Activated naive CD8-positive, alpha-beta T cell treated with anti-CD3 and anti-CD28 coated beads for 36 hours (primary cell): ENCODE results near the gene ATP1A3. TPM values are rescaled to one million over a fixed set of nuclear protein-coding genes. Genes with fewer than 3 reads are reported as not detected.
"Not testable (repeated sequence)": the region's sequence is repeated elsewhere in the genome, so short reads cannot be mapped to it uniquely, and the experiment has no call there.

Source experiments
- DNase-seq: peaks from one replicate; pipeline ENCODE4 v3.0.0; 2021
- H3K27ac Mint-ChIP-seq: one replicate; pipeline ENCODE4 v1.8.0; 2022; ENCODE audit warnings: mild to moderate bottlenecking, moderate library complexity, mixed read lengths
- H3K27me3 Mint-ChIP-seq: one replicate; pipeline ENCODE4 v1.8.0; 2022; ENCODE audit warnings: mild to moderate bottlenecking, mixed read lengths
- H3K36me3 Mint-ChIP-seq: one replicate; pipeline ENCODE4 v1.8.0; 2021; ENCODE audit warnings: mild to moderate bottlenecking, mixed read lengths
- H3K4me1 Mint-ChIP-seq: one replicate; pipeline ENCODE4 v1.8.0; 2021; ENCODE audit warnings: mixed read lengths
- H3K4me3 Mint-ChIP-seq: one replicate; pipeline ENCODE4 v1.8.0; 2022; ENCODE audit warnings: mild to moderate bottlenecking, moderate library complexity, mixed read lengths
- H3K9me3 Mint-ChIP-seq: one replicate; pipeline ENCODE4 v1.8.0; 2022; ENCODE audit warnings: mixed read lengths
- total RNA-seq, 2 experiments: library from RNA; stranded (reverse); gene quantifications; one replicate each; pipeline ENCODE4 v1.2.3, GENCODE V29; 2021

Gene ATP1A3
- total RNA-seq, 2 experiments from 2014 or later = 4.3 to 4.8 TPM

DNA sequence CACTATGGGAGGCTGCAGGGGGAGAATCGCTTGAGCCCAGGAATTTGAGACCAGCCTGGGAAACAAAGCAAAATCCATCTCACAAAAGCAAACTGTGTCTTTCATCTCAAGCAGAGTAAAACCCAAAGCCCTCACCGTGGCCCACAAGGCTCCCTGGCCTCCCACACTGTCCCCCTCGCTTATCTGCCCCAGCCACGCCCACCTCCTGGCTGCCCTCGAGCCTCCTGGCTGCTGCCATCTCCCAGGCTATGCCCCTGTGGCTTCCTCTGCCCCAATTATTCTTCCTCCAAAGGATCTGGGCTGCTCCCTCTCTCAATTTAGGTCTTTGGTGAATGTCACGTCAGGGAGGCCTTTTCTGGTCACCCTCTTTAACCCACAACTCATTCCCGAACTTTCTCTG lies 38.5 kb downstream of the ATP1A3 start:
- Mint-ChIP-seq H3K4me3 (no peak overlapping the region), H3K4me1 (peaks cover 23% of the 10 kb centered on the region), H3K9me3 (no peaks in the 10 kb centered on the region), H3K27ac (no peak overlapping the region), H3K27me3 (no peaks in the 10 kb centered on the region), H3K36me3 (no peaks in the 10 kb centered on the region)
- no peak for DNase-seq

DNA sequence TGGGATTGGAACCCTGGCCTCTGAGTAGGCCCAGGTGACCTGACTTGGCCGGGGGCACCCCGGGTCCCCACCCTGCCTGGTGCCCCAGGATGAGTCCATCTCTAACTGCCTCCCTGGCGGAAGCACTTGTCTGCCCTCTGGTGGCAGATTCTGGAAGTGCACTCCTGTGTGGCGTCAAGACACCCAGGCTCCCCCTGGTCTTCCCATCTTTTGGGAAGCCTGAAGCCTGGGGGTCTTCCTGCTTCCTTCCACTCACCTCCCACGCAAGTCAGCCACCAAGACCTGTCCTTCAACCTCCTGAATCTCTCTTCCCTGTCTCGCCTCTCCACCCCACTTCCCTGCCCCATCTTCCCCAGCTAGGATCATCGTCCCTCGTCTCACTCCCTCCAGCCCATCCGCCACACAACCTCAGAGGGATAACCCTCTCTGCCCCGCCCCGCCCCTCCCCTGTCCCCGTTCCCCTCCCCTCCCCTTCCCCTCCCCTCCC lies 42.3 kb downstream of the ATP1A3 start:
- Mint-ChIP-seq H3K27ac (peak overlapping the region; percentile 16), H3K27me3 (no peaks in the 10 kb centered on the region), H3K9me3 (no peaks in the 10 kb centered on the region), H3K4me3 (no peak overlapping the region), H3K4me1 (peaks cover 20% of the 10 kb centered on the region), H3K36me3 (no peaks in the 10 kb centered on the region)
- peak; percentile 83 for DNase-seq

- peak overlapping the region; percentile 84 for H3K27ac Mint-ChIP-seq
- no peaks in the 10 kb centered on the region for H3K9me3 Mint-ChIP-seq
- H3K36me3 Mint-ChIP-seq = no peaks in the 10 kb centered on the region
- H3K4me1 Mint-ChIP-seq = peaks cover 48% of the 10 kb centered on the region
- H3K27me3 Mint-ChIP-seq = no peaks in the 10 kb centered on the region
- DNase-seq = no peak
- H3K4me3 Mint-ChIP-seq = no peak overlapping the region
These were observed 46.9 kb downstream of the ATP1A3 start for GRCh38 chr19:41947091-41947490.

DNA sequence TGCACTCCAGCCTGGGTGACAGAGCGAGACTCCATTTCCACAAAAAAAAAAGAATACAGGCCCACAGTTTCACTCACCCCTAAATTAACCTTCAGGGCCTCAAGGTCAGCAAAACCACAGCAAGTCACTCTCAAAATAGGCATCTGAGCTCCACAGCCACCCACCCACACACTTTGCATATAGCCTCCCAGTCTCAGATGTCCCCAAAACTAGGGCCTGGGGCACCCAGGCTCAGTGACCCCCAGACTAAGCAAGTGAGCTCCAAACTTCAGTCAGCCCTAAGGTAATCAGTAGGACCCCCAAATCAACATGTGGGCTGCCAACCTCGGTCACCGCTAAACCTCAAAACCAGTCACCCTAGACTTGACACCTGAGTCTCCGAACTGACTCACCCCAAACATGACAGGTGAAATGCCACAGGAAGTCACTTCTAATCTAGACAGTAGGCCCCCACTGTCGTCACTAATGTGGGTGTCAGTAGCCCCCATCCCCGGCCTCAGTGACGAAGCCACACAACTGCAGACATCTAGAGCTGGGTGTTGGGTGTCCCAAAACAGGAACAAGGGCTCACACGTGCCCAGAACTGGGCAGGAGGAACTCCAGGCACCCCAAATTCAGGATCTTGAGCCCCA lies 48.8 kb downstream of the ATP1A3 start:
- Mint-ChIP-seq H3K4me3 (peak overlapping the region; percentile 55), H3K27ac (peak overlapping the region; percentile 94), H3K9me3 (no peaks in the 10 kb centered on the region), H3K4me1 (peaks cover 48% of the 10 kb centered on the region), H3K36me3 (no peaks in the 10 kb centered on the region), H3K27me3 (peaks cover 5% of the 10 kb centered on the region)
- DNase-seq = peak; percentile 89

DNA sequence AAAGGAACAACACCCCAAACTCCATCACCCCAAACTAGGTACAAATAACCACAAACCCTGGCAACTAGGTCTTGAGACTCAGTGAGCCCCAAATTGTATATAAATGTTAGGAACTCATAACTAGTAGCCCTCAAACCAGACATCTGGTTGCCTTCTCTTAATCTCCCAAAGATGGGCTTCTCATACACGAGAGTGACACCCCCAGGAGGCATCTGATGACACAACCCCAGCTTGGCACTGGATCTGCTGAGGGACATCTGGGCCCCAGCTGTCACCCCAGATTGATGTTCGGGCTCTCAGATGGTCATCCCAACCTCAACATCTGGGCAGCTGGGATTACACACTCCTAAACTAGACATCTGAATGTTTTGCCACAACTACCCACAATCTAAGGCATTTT lies 49.7 kb downstream of the ATP1A3 start:
- DNase-seq = no peak
- Mint-ChIP-seq H3K4me1 (peaks cover 48% of the 10 kb centered on the region), H3K4me3 (no peak overlapping the region), H3K9me3 (no peaks in the 10 kb centered on the region), H3K27ac (peak overlapping the region; percentile 94), H3K27me3 (peaks cover 5% of the 10 kb centered on the region), H3K36me3 (no peaks in the 10 kb centered on the region)

DNA sequence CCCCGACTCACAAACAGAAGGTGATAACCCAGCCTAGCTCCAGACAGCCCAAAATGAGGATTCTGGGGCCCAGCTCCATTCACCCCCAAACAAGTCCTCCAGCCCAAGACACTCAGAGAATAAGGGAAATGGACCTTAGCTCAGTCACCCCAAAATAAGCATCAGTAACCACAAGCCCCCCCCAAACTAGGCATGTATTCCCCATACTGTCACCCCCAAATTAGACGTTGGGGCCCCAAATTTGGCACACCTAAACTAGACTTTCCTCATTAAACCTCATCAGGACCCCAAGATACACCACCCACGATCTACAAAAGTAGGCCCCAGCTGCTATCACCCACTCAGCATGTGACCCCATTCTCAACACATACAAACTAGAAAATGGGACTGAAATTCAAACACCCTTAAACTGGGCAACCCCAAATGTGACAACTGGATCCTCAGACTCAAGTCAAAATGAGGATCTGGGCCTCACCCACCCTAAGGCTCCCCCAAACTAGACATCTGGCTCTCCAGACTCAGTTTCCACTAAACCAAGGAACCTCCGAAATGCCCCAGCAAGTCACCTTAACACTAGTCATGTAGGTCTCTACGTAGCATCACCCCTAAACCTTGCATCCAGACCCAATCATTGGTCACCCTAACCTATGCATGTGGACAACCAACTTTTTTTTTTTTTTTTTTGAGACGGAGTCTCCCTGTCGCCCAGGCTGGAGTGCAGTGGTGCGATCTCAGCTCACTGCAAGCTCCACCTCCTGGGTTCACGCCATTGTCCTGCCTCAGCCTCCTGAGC lies 52.4 kb downstream of the ATP1A3 start:
- H3K27ac Mint-ChIP-seq = peak overlapping the region; percentile 1
- H3K27me3 Mint-ChIP-seq = peaks cover 5% of the 10 kb centered on the region
- DNase-seq = no peak
- H3K4me1 Mint-ChIP-seq = peaks cover 39% of the 10 kb centered on the region
- H3K9me3 Mint-ChIP-seq = no peaks in the 10 kb centered on the region
- H3K4me3 Mint-ChIP-seq = peak overlapping the region; percentile 61
- H3K36me3 Mint-ChIP-seq = no peaks in the 10 kb centered on the region

- Mint-ChIP-seq H3K36me3 (no peaks in the 10 kb centered on the region), H3K27me3 (peaks cover 5% of the 10 kb centered on the region), H3K27ac (peak overlapping the region; percentile 87), H3K4me1 (peaks cover 39% of the 10 kb centered on the region), H3K9me3 (no peaks in the 10 kb centered on the region), H3K4me3 (peak overlapping the region; percentile 84)
- DNase-seq = no peak
These were observed 53.2 kb downstream of the ATP1A3 start for GRCh38 chr19:41940731-41941409.

DNA sequence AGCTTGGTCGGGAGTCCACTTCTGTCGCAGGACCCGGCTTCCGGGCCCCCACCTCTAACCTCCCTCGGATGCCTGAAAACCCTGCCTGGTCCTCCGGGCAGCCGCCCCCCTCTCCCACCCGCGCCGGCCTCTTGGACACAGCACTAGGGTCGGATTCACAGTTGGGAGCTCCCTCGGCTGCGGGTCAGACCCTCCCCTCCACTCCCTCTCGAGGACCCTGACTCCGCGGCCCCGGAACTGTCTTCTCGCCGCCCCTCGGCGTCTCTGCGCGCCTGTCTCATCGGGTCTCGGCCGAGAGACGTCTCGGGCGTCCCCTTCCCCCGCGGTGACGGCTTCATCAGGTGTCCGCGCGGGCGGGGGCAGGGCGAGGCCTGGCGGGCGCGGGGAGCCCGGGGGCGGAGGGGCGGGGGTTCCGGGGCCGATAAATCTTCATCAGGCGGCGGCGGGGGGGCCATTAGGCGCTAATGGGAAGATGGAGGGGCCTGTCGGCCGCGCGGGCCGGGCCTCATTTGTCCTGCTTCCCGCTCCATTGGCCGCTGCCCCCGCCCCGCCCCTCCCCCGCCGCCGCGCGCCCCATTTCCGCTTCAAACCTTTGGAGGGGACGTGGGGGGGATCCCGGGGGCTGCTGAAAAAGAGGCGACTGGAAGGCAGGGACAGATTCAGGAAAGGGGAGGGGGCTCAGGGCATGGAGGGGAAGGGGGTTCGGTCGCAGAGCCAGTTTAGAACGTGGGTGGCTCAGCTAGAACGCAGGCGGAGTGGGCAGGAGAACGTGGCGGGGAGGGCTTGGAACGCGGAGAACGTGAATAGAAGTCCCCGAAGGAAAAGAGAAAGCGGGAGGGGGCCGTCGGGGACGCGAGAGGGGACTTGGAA lies 53.9 kb downstream of the ATP1A3 start:
- DNase-seq = peak; percentile 54
- Mint-ChIP-seq H3K9me3 (no peaks in the 10 kb centered on the region), H3K4me1 (peaks cover 36% of the 10 kb centered on the region), H3K4me3 (peak overlapping the region; percentile 84), H3K27me3 (peaks cover 5% of the 10 kb centered on the region), H3K27ac (peak overlapping the region; percentile 87), H3K36me3 (no peaks in the 10 kb centered on the region)

- not testable (repeated sequence) for H3K27me3 Mint-ChIP-seq
These were observed 54.8 kb downstream of the ATP1A3 start for GRCh38 chr19:41939209-41939608.

DNA sequence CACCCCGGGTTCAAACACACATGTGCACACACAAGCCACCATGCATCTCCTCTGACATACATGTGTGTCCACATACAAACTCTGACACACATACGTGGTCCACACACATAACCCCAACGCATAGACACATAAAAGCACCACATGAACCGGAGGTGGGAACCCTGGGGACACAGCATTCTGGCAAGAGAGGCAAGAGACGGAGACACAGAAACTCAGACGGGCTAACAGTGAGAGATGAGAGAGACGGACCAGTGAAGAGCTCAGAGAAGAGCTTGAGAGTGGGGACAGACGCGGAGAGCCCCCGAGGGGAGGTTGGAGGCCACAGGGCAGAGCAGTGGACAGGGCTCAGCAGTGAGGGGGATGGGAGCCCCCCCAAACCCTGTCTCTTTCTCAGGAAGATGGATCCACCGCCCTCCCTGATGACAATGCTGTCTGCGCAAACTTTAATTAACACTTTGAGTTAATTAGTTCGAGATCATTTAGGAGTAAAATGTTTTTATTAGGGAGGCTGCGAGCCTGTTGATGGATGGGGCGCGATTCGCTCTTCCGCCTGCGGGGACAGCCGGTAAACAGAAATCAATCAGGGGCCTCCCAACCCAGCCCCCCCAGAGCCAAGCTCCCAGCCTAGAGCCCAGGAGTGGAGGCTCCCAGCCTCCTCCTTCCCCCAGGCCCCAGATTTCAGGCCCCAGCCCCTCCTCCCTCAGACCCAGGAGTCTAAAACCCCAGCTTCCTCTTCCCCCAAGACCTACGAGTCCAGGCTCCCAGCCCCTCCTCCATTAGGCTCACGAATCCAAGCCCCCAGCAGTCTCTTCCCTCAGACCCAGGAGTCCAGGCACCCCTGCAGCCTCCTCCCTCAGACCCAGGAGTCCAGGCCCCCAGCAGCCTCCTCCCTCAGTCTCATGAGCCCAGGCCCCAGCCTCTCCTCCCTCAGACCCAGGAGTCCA lies 56.2 kb downstream of the ATP1A3 start:
- H3K27ac Mint-ChIP-seq = no peak overlapping the region
- no peaks in the 10 kb centered on the region for H3K9me3 Mint-ChIP-seq
- H3K4me3 Mint-ChIP-seq = peak overlapping the region; percentile 8
- DNase-seq = no peak
- no peaks in the 10 kb centered on the region for H3K36me3 Mint-ChIP-seq
- H3K4me1 Mint-ChIP-seq = peaks cover 35% of the 10 kb centered on the region
- H3K27me3 Mint-ChIP-seq = peaks cover 5% of the 10 kb centered on the region

More at GRCh38 chr19:41939209-41939608, 54.8 kb downstream of the ATP1A3 start:
- not testable (repeated sequence) for H3K4me3 Mint-ChIP-seq, H3K9me3 Mint-ChIP-seq, H3K27ac Mint-ChIP-seq, DNase-seq, H3K36me3 Mint-ChIP-seq
- H3K4me1 Mint-ChIP-seq = peaks cover 33% of the 10 kb centered on the region

GRCh38 chr19:41936961-41937360 lies 57.1 kb downstream of the ATP1A3 start:
- no peak overlapping the region for H3K27ac Mint-ChIP-seq
- peaks cover 35% of the 10 kb centered on the region for H3K4me1 Mint-ChIP-seq
- H3K4me3 Mint-ChIP-seq = no peak overlapping the region
- H3K27me3 Mint-ChIP-seq = peaks cover 5% of the 10 kb centered on the region
- H3K36me3 Mint-ChIP-seq = no peaks in the 10 kb centered on the region
- DNase-seq = no peak
- no peaks in the 10 kb centered on the region for H3K9me3 Mint-ChIP-seq

GRCh38 chr19:41936416-41936850 lies 57.6 kb downstream of the ATP1A3 start:
- no peak overlapping the region for H3K27ac Mint-ChIP-seq
- peaks cover 2% of the 10 kb centered on the region for H3K27me3 Mint-ChIP-seq
- no peak overlapping the region for H3K4me3 Mint-ChIP-seq
- H3K36me3 Mint-ChIP-seq = no peaks in the 10 kb centered on the region
- no peak for DNase-seq
- H3K9me3 Mint-ChIP-seq = no peaks in the 10 kb centered on the region
- H3K4me1 Mint-ChIP-seq = peaks cover 31% of the 10 kb centered on the region

- Mint-ChIP-seq H3K27ac (no peak overlapping the region), H3K4me1 (peaks cover 32% of the 10 kb centered on the region), H3K9me3 (no peaks in the 10 kb centered on the region), H3K36me3 (no peaks in the 10 kb centered on the region), H3K27me3 (no peaks in the 10 kb centered on the region), H3K4me3 (no peak overlapping the region)
- no peak for DNase-seq
These were observed 58.1 kb downstream of the ATP1A3 start for GRCh38 chr19:41935760-41936415.
